LNCAP (cell line): ENCODE results near the gene EIF5A2.

Source experiments
- TF ChIP-seq, protein P1 (sequence below): fragments of 450-650 bp; IDR thresholded peaks from 2 replicates; pipeline ENCODE4 v1.5.1; 2017; ENCODE audit warnings: mild to moderate bottlenecking

The EIF5A2 gene

GRCh38 chr3:170844377-170844776 is 64.1 kb downstream of the EIF5A2 start:
- TF ChIP-seq, protein P1, sequence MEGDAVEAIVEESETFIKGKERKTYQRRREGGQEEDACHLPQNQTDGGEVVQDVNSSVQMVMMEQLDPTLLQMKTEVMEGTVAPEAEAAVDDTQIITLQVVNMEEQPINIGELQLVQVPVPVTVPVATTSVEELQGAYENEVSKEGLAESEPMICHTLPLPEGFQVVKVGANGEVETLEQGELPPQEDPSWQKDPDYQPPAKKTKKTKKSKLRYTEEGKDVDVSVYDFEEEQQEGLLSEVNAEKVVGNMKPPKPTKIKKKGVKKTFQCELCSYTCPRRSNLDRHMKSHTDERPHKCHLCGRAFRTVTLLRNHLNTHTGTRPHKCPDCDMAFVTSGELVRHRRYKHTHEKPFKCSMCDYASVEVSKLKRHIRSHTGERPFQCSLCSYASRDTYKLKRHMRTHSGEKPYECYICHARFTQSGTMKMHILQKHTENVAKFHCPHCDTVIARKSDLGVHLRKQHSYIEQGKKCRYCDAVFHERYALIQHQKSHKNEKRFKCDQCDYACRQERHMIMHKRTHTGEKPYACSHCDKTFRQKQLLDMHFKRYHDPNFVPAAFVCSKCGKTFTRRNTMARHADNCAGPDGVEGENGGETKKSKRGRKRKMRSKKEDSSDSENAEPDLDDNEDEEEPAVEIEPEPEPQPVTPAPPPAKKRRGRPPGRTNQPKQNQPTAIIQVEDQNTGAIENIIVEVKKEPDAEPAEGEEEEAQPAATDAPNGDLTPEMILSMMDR: no peak

DNA sequence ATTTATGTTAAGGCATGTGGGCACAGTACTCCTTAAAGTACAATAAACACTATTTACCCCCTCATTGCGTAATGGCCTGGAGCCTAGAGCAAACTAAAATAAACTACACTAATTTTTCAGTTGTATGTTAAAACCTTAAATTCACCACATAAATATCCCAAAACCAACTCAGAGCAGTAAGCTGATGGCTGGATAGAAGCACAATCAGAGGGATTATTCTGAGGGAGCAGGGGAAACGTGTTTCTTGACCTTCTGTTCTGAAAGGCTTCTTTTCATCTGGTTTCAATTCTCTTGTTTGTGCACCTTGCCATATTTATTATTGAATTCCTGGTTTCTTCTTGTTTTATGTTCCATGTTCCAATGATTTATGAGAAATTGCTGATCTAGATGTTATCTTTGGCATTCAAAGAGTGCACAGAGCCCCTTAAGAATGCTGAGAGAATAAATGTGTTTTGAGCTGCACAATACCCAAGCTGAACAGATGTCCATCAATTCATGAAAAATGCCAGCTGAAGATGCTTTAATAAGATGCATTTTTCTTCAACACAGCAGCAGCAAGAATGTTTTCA is 68.1 kb downstream of the EIF5A2 start:
- TF ChIP-seq, protein P1: no peak

GRCh38 chr3:170839518-170840100 is 68.8 kb downstream of the EIF5A2 start:
- TF ChIP-seq, protein P1: no peak
